T-helper 1 cell (primary cell): ENCODE results near the gene NUP188.
"Not testable (repeated sequence)": the region's sequence is repeated elsewhere in the genome, so short reads cannot be mapped to it uniquely, and the experiment has no call there.

ENCODE experiments used
- DNase-seq, 5 donors: peaks; one replicate each; pipeline ENCODE4 v3.0.0-alpha.2; 2012 to 2020

Gene NUP188

GRCh38 chr9:129030191-129030590, 82.7 kb downstream of the NUP188 start:
- DNase-seq = no peak

- DNase-seq = no peak
These were observed 84.0 kb downstream of the NUP188 start for GRCh38 chr9:129031514-129031913.

GRCh38 chr9:129032541-129033159, 85.2 kb downstream of the NUP188 start:
- no peak for DNase-seq

- DNase-seq = no peak
These were observed 85.7 kb downstream of the NUP188 start for GRCh38 chr9:129033216-129033615.

GRCh38 chr9:129035838-129036237, 88.3 kb downstream of the NUP188 start:
- not testable (repeated sequence) for DNase-seq

GRCh38 chr9:129036241-129036922, 88.9 kb downstream of the NUP188 start, which contains the start of gene MIGA2:
Gene MIGA2 (plus strand): TSS chr9:129036626. CDS start chr9:129040595, 3,969 bp downstream.
- peak; percentile 85 to 99 (median 89) for DNase-seq

GRCh38 chr9:129036923-129037766, 89.6 kb downstream of the NUP188 start:
- DNase-seq = no peak

- DNase-seq = no peak
These were observed 90.2 kb downstream of the NUP188 start for GRCh38 chr9:129037767-129038098.

GRCh38 chr9:129038109-129038852, 90.8 kb downstream of the NUP188 start:
- DNase-seq = no peak

- DNase-seq = no peak
These were observed 92.7 kb downstream of the NUP188 start for GRCh38 chr9:129040113-129040643.

- no peak for DNase-seq
These were observed 94.5 kb downstream of the NUP188 start for GRCh38 chr9:129042016-129042415.

GRCh38 chr9:129052592-129052991, 105.1 kb downstream of the NUP188 start:
- no peak for DNase-seq

- no peak for DNase-seq
These were observed 105.5 kb downstream of the NUP188 start for GRCh38 chr9:129053020-129053419.

- no peak for DNase-seq
These were observed 106.8 kb downstream of the NUP188 start for GRCh38 chr9:129054163-129054851.
